B cell (primary cell): Measurements from ENCODE around the gene AMIGO2.

Source experiments
- EZH2 ChIP-seq: IDR thresholded peaks from 2 replicates; pipeline ENCODE4 v1.6.1; 2012; ENCODE audit warnings: borderline replicate concordance, low read depth, mild to moderate bottlenecking, moderate library complexity, low read length; ENCODE audit not compliant: insufficient read depth, poor library complexity, severe bottlenecking
- TF ChIP-seq, protein P1 (sequence below): fragments of 200-600 bp; IDR thresholded peaks from one replicate; pipeline ENCODE4 v1.8.0; 2022; ENCODE audit warnings: antibody characterized with exemption, mild to moderate bottlenecking

DNA sequence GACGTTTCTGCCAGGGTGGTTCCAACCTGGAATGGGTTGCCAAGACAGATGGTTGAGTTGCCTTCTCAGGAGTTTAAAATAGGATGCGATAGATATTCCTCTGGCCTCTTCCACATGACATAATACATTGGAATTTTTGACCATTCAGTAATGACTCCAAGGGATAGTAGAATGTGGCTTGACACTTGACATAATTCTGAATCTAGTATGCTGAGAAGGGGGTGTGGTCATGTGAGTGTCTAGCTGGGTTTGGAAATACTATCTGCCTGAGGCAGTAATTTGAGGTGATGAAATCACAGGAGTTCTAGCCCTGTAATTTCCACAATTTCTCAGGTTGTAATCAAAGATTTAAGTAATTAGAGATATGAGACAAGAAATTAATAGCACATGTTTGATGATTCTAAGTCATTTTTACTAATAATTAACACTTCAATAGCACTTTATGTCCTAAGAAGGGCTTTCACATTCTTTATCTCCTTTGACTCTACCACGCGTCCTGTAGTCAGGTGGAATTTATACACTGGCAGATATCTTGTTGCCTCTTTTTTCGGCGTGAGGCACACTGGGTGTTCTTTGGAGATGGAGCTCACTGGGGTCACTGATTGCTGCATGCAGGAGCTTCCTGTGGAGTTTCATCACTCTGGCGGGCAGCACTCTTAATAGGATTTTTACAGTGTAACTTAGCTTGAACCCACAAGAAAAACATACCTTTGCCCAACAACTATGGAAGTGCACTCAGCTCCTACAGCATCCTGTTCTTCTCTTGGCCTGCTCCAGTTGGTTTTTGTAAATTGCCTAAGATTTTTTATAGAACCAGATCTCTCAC lies 3.2 kb upstream of the AMIGO2 start:
- TF ChIP-seq, protein P1, sequence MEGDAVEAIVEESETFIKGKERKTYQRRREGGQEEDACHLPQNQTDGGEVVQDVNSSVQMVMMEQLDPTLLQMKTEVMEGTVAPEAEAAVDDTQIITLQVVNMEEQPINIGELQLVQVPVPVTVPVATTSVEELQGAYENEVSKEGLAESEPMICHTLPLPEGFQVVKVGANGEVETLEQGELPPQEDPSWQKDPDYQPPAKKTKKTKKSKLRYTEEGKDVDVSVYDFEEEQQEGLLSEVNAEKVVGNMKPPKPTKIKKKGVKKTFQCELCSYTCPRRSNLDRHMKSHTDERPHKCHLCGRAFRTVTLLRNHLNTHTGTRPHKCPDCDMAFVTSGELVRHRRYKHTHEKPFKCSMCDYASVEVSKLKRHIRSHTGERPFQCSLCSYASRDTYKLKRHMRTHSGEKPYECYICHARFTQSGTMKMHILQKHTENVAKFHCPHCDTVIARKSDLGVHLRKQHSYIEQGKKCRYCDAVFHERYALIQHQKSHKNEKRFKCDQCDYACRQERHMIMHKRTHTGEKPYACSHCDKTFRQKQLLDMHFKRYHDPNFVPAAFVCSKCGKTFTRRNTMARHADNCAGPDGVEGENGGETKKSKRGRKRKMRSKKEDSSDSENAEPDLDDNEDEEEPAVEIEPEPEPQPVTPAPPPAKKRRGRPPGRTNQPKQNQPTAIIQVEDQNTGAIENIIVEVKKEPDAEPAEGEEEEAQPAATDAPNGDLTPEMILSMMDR: no peak
- no peak for TF ChIP-seq EZH2
